ENCODE data around the gene HAO1.

GRCh38 chr20:7912551-7912950 lies 27.7 kb downstream of the HAO1 start:
- no peak for TF ChIP-seq CTCF (conservative IDR thresholded peaks at IDR 0.05; ENCODE audit: low read length)
- TF ChIP-seq EZH2phosphoT487 (IDR thresholded peaks at IDR 0.05; ENCODE audit: borderline replicate concordance), result no peak

Measured in Loucy (cell line).